ENCODE results near the gene RIIAD1.
"Not testable (repeated sequence)": the region's sequence is repeated elsewhere in the genome, so short reads cannot be mapped to it uniquely, and the experiment has no call there.

The RIIAD1 gene

GRCh38 chr1:151711044-151711800 is 10.1 kb upstream of the RIIAD1 start:
- no peak for DNase-seq

GRCh38 chr1:151711951-151712350 is 9.4 kb upstream of the RIIAD1 start:
- no peak for DNase-seq

- DNase-seq: no peak
These were observed 8.3 kb upstream of the RIIAD1 start for GRCh38 chr1:151713044-151713443.

- no peak for DNase-seq
These were observed 7.4 kb upstream of the RIIAD1 start for GRCh38 chr1:151713874-151714273.

GRCh38 chr1:151714820-151715725 is 6.2 kb upstream of the RIIAD1 start:
- DNase-seq: no peak

GRCh38 chr1:151715726-151716404 is 5.5 kb upstream of the RIIAD1 start:
- no peak for DNase-seq

- no peak for DNase-seq
These were observed 4.9 kb upstream of the RIIAD1 start for GRCh38 chr1:151716405-151716762.

- no peak for DNase-seq
These were observed 4.3 kb upstream of the RIIAD1 start, which contains the start of gene CELF3 for GRCh38 chr1:151716771-151717631. Gene CELF3, minus strand, starts transcription at chr1:151716803. Its CDS starts 783 bp downstream, at chr1:151716020.

- no peak for DNase-seq
These were observed 3.3 kb upstream of the RIIAD1 start for GRCh38 chr1:151718011-151718431.

- DNase-seq: no peak
These were observed 2.7 kb upstream of the RIIAD1 start for GRCh38 chr1:151718666-151719065.

- no peak for DNase-seq
These were observed 1.2 kb upstream of the RIIAD1 start for GRCh38 chr1:151720125-151720524.

GRCh38 chr1:151720554-151720953 is 768 bp upstream of the RIIAD1 start:
- no peak for DNase-seq

- DNase-seq: no peak
These were observed 627 bp downstream of the RIIAD1 start for GRCh38 chr1:151721788-151722510.

GRCh38 chr1:151723726-151724370 is 2.5 kb downstream of the RIIAD1 start:
- DNase-seq: no peak

- no peak for DNase-seq
These were observed 7.1 kb downstream of the RIIAD1 start for GRCh38 chr1:151728151-151729054.

GRCh38 chr1:151729157-151729965 is 8.0 kb downstream of the RIIAD1 start:
- DNase-seq: no peak

- DNase-seq: no peak
These were observed 8.6 kb downstream of the RIIAD1 start for GRCh38 chr1:151729966-151730291.

- no peak for DNase-seq
These were observed 11.8 kb downstream of the RIIAD1 start for GRCh38 chr1:151733126-151733525.

GRCh38 chr1:151733995-151734394 is 12.7 kb downstream of the RIIAD1 start:
- not testable (repeated sequence) for DNase-seq
